HG03280 (cell line): ENCODE results near the gene SREBF1.
A peak's percentile ranks its signal among the peaks of the same experiment; 100 is the strongest.

Source experiments
- ATAC-seq: cut with Tn5 transposase; IDR thresholded peaks from one replicate; pipeline ENCODE4 v1.9.1; 2021; ENCODE audit warnings: mild to moderate bottlenecking, moderate library complexity; ENCODE audit not compliant: unreplicated experiment

Gene SREBF1

DNA sequence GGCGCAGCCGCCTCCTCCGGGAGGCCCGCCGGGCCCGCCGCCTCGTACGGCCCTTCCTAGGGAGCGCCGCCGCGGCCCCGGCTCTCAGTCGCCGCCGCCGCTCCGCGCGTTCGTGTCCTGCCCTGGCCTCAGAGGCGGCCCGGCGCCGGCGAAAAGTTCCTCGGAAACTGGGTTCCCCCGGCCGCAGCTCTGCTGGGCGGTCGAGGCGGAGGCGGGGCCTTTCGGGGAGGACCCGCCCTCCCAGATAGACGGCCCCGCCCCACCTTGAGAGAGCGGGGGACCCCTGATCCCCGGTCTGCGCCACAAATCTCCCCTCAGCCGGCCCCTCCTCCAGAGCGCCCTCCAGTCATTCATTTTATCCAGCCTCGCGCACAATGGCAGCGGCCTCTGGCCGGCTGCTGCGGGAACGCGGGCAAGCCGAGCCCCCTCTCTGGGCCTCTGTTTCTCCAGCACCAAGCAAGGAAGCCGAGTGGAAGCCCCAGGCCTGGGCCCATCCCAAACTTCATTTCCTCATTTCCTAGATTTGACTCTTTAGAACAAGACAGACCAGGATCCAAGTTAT lies at the start of gene SREBF1:
Gene SREBF1 (minus strand): TSS at position 169 of the 562 bp plus-strand sequence. CDS start 169 bp downstream, outside the sequence.
- peak; percentile 32 for ATAC-seq

DNA sequence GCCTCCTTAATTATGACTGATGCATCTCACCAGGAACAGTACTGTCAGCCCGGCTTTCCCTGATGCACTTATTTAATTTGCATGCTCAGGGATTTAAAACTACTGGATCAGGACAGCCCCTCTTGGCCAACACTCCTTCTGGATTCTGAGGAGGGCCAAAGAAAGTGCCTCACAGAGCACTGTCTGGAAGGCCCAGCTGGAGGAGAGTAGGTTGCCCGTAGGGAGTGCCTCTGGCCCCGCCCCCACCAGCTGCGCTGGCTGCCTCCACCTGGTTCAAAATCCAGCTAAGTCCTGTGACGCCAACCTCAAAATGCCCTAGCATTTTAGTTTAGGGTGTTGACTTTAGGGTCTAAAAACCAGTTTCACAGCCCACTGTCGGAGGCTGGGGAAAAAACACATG lies 49.4 kb upstream of the SREBF1 start:
- ATAC-seq, result no peak

DNA sequence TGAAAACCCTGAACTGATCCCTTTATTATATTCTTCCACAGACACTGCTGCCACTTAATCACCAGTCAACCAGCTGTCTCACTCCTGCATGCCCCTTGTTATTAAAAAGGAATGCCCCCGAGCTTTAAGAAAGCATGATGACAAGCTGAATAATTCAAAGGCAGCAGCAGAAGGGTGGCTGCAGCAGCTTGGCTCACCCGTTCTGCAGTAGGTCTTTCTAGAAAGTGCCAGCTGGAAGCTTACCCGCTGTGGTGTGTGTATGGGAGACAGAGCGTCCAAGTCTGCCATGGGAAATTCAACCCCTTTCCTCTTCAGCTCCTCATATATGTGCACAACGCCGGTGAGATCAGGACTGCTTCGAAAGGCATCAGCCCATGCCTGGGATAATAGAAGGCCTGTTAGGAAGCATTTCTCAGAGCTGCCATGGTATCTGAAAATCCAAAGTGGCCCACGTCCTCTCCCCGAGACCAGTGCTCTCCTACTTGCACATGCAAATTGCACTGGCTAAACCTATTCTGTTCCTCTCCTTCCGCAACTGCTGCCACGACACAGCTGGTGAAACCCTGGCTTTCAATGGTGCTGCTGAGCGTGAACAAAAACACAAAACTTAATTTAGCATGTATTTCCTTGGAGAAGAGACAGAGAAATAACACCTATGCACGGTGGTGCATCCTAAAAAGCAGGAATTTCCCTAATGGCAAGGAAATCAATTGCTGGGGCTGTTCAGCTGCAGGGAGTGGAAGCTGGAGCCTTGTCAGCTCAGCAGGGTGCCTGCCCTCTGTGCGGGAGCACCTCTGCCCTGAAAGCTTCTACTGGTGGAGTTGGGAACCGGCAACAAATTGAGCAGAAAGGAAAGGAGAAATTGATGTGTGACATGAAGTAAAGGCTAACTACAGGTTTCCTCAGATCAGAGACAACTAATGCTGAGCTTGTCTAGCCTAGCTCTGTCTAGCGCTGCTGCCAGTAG lies 47.9 kb upstream of the SREBF1 start:
- ATAC-seq, result no peak

DNA sequence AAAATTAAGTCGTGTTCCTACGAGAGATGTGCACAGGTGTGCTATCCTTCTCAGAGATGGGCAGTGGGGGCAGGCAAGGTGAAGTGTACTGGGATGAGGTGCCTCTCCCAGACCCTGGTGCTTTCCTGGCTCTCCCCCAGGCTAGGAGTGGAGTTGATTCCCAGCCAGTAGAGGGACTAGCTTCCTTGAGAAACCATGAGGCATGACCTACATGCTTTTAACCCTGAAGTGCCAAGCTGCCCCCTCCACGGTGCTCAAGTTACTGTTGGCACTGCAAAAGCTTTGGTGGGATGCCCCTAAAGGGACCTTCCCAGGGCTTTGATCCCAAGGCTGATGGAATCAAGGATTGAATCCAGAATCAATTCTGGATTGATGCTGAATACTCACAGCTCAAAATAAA lies 47.0 kb upstream of the SREBF1 start:
- no peak for ATAC-seq

DNA sequence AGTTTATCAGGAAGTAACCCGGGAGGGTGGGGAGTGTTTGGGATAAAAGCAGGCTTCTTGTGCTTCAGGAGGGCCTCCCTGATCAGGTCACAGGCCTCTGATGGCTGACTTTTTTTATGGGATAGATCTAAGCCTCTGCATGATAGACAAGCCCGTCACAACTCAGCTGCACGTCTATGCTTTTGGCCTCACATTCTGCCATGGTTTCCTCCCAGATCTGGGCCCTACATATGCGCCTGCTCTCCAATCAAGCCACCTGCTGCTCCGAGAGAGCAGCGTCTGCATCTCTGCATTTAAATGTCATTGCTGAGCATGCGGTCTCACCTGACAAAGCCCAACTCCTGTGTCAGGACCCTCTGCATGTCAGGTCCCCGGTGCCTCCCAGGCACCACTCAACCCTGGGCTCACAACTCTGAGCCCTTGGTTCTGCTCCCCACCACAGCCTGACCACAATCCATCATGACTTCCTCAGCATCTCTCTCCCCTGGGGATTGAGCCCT lies 45.3 kb upstream of the SREBF1 start:
- ATAC-seq, result no peak

DNA sequence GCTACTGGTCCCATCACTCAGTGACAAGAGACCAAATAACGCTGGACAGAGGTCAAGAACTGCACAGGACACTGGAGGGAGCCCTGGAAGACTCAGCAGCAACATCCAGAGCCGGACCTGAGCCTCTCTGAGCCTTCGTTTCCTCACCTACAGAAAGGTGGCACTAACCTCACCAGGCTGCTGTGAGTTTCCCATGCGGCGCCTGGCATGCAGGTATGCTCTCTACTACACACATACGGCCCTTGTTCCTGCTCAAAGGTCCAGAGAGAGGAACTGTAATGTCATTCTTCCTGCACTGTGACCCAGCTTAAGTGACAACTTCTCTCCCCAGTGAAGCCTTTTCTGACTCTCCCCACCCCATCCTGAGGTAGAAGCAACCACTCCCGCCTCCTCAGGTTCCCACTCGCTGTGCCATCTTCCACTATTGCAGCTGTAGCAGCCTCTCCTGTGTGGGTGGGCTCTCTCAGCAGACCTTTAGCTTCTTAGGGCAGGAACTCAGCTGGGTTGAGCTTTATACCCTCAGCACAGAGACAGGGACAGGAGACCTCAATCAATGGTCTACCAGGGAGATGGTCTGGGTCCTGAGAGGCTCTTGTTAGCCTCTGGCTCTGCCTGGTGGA lies 43.9 kb upstream of the SREBF1 start:
- ATAC-seq, result no peak

DNA sequence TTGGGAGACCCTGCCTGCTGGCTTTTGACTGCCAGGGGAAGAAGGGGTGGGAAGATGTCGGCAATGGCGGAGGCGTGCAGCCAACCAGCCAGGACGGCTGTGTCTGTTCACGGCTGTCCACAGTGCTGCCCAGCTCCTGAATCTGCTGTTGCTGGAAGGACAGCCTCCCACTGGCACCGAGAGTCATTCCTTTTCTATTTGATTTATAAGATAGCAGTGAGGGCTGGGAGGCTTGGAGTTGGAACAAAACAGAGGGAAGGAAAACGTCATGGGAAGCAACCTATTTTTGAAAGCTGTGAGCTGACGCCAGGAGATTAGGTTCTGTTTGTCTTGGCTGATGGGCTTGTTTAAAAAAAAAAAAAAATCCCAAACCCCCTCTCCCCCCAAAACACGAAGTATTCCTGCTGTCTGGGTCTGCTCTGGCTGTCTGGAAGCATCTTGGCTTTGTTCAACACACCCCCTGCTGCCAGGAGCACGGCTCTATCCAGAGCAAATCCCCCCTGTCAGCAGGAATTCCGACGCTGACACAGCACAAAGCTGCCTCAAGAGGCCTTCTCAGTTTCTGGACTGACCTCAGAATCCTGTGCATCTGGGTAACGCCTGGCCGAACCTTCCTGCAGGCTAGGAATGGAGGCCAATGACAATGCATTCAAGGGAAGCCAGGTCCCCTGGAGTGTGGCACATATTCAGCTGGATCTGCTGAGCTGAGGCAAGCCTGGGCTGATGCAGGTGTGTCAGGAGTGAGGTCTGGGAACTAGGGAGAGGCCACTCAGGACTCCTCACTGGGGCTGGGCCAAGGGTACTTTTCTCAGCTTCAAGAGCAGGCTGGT lies 41.0 kb upstream of the SREBF1 start:
- no peak for ATAC-seq

DNA sequence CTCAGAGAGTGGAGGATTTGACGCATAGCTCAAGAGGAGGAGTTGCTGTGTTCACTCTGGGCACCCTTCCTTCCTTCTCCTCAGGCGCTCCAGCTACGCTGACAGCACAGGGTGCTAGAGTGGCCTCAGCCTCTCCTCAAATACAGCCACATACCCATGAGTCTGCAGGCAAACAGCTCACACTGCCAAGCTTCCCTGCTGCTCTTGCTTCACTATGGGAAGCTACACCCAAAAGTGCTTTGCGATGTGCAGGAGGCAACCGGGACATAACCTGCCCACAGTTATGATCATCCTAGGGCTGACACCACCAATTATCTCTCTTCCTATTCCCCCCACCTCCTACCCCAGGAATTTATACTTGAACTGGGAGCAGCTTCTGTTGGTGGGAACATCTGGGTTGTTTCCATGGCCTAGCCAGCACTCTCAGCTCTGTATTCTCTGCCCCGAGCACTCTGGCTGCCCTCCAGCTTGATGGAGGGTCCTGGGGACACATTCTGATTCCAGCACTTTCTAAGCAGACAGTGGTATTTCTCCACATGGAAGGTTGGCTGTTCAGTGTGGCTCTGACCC lies 40.3 kb upstream of the SREBF1 start:
- ATAC-seq, result no peak

DNA sequence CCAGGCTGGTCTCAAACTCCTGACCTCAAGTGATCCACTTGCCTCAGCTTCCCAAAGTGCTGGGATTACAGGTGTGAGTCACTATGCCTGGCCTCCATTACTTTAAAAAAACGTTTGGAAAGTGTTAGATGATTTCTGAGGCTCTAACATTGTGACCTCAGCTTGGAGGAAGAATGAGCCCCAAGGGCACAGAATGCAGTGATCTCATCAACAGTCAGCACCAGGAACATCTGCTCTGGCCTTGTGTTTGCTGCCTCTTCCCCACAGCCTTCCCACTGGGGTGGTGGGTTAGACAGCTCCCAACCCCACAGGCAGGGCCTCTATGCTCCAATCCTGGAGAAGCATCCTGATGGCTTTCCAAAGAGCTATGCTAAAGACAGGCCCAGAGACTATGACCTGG lies 37.7 kb upstream of the SREBF1 start:
- no peak for ATAC-seq

DNA sequence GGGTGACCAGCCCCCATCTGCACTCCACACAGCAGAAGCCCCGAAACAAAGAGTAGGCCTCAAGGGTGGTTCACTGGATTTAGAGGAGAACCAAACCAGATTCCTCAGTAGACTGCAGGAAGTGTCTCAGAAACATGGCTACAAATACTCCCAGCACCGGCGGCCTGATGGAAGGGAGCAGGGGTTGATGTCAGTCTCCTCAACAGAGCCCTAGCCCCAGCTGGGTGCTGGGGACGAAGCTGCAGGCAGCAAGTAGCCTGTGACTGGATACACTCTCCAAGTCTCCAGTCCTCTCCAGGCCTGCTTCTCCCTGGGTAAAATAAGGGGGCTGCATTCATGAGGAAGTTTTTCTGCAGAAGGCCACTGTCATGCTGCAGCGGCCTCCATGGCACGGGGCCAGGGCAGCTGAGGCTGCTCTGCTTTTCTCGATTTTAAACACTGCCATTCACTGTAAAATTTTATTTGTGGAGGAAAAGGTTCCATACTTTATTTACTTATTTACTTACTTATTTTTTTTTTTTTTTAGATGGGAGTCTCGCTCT lies 36.7 kb upstream of the SREBF1 start:
- no peak for ATAC-seq

DNA sequence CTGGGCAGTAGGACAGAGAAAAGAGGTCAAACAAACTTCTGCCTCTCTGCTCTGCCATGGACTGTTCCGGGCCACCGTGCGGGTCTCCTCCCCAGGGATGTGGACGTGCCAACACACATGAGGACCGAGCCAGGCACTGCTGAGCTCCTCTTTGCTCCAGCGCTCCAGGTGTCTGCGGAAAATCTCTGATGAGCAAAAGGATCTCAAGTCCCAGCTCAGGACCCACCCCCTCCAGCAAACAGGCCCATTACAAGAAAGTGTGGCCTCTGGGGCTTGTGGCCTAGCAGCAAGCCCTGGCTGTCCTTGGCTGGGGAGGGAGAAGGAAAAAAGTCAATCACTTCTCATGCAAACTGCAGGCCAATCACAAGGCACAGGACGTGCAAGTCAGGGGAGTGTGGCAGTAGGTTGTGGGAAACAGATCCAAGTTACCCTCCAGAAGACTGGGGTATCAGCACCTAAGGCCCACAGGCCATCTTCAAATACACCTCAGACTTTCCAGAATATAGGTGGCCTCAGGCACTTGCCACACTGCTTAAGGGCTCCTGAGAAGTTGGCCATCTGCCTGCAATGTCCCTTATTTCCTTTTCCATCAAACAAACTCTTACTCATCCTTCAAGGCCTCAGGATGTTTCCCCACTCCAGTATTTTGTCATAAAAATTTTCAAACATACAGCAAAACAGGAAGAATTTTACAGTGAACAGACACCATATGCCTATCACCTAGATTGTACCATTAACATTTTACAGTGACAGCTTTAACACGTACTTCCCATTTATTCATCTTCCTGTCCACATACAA lies 36.0 kb upstream of the SREBF1 start:
- ATAC-seq, result no peak

DNA sequence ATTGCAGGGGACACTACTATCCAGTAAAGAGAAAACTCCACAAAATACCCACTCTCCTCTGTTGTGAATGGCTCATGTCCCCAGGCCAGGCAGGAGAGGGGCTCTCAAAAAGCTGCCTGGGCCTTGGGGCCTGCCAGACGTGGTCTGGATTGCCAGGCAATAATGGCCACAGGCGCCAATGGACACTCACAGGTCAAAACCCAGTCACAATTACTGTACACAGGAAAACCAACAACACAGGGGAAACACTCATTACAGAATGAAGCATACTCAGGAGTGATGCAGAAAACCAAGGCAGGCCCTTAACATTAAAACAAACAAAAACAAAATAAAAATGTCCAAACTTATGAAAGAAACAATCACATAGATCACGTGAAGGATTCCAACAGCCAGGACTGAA lies 35.1 kb upstream of the SREBF1 start:
- ATAC-seq, result no peak

DNA sequence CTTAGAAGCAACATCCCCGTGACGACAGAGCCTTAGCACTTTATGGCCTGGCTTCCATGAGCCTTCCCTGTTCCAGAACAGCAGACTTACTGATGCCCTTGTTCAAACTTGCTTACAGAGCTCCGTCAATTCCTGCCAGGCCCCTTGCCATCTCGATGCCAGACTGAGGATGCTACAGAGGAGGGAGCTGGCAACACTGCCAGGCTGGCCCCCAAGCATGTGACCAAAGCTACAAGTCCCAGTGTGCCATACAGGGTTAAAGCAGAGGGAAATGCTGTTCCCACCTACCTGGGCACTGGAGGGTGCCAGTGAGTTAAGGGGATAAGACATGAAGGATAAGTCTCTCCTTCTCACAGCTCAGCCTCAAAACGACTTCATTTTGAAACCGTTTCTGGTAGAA lies 33.5 kb upstream of the SREBF1 start:
- ATAC-seq, result no peak

DNA sequence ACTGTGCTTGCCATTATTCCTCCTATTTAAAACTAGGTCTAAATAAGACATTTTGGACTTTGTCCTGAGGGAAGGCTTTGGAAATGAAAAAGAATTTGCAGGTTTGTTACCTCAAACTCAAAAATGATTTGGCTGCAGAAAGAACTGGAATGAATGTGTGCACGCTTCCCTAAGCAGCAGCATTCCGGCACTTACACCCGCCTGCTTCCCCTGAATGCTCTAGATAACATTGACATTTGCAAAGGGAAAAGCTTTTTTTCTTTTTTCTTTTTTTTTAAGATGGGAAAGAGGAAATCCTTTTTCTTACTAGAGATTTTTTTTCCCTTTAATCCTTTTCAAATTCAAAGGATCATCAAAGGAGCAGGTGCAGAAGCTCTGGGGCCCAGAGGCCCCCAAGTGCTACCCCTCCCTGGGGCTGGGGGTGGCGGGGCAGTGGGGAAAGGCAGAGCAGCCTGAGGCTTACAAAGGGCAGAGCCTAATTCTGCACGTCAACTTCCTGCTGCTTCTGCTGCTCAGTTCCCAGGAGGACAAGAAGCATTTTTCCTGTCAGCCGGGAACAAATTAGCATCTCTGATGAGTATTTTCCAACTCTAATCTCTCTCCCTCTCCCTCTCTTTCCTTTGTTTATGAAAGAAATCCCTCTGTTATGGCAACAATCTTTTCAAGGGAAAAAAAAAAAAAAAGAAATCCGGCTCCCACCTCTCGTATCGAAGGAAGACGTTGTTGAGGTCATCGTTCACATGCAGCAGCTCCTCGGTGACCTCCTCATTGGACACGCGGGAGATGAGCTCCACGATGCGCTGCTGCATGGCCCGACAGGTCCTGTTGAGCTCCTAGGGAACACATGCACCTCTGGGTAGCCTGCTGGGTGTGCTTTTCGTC lies 32.1 kb upstream of the SREBF1 start:
- no peak for ATAC-seq

DNA sequence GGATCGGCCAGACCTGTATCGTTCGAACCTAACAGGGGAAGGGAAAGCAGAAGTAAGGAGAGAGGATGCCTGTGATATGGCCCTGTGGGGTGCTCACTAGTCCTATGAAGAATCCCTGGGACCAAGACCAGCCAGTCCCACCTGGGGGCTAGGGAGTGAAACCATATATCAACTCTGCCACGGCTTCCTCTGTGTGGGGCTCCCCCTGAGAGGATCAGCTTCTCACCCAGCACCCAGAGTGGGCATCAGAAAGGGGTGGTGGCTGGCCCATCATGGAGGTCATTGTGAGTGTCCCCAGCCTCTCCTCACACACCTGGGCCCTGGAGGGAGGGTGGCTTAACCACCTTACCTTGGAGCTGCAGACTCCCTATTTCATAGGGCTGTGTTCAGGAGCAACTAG lies 30.1 kb upstream of the SREBF1 start:
- no peak for ATAC-seq

DNA sequence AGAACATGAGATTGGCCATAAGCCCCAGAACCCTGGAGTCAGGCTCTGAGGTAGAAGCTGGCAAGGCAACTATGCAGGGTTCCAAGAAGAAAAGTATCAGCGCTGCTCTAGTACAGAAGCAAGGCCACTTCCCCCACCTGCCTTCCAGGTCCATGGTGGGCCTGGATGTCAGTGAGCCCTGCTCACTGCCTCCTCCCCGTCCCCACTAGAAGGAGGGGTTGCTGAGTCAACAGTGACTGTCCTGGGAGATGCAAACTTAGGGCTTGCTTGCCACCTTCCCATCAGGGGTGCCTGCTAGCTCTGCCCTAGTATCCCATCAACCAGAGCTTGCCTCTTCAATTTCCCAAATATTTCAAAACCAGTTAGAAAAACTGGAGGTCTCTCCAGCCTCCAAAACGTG lies 29.6 kb upstream of the SREBF1 start:
- no peak for ATAC-seq

DNA sequence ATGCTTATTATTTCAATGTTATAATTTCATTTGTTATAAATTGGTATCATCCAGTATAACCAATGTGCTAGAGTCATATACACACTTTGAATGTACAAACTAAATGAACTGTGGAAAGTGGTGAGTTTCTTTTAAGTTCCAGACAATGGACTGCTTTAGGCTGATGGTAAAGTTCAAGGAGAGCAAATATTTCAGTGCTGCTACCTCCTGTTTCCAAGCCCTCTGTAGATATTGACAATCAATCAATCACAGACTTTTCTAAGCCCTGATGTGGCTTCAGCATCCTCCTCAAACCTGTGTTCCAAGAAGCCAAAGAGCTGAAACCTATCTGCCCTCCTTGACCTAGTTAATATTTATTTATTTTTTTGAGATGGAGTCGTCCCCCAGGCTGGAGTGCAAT lies 28.2 kb upstream of the SREBF1 start:
- ATAC-seq, result no peak

DNA sequence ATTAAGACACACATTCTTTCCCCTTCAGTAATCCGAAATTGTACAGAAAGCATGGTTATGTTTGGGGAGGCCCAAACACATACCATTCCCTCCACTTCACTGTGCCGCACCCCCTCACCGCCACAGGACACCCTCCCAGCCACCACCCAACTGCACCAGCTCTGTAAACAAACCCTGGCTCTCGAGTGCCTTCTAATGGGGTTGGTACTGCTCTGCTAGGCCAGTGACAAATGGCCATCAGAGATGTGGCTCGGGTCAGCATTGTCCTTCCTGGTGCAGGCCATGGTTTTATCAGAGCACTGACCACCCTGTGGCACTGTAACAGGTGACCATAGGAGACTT lies 24.0 kb upstream of the SREBF1 start:
- no peak for ATAC-seq
